H1 (cell line): Measurements from ENCODE around the gene QSOX1. TPM values are rescaled to one million over a fixed set of nuclear protein-coding genes. Genes with fewer than 3 reads are reported as not detected.

Experiments used
- CTCF ChIA-PET: fragments of 300-600 bp; sonication (Branson Sonifier 250); formaldehyde crosslinking; loops from one replicate; lab custom pipeline; 2021; ENCODE audit not compliant: partially characterized antibody; lab: Charles Lee
- POLR2A ChIA-PET: fragments of 300-600 bp; sonication (Branson Sonifier 250); formaldehyde crosslinking; loops from one replicate; lab custom pipeline; 2021; ENCODE audit warnings: inconsistent platforms; ENCODE audit not compliant: partially characterized antibody; lab: Charles Lee
- DNase-seq, 2 experiments: peaks; one replicate each; pipeline versions ENCODE4 v3.0.0 to v3.0.0-alpha.2; 2010 to 2022; ENCODE audit warnings: low spot score in 2 of 2, low read depth in 1 of 2, mixed read lengths in 1 of 2
- FAIRE-seq: peaks from 2 replicates; lab custom pipeline; 2011; peaks lifted over from hg19 to GRCh38; lab: Jason Lieb, UNC
- H2AFZ ChIP-seq: 2 replicates; pipeline ENCODE4 v1.8.1; 2012; ENCODE audit warnings: low read length, inconsistent platforms
- H2AK5ac ChIP-seq: 2 replicates; pipeline ENCODE4 v1.6.1; 2013; ENCODE audit warnings: low read depth, low read length
- H2BK120ac ChIP-seq: replicated peaks from 2 replicates; pipeline ENCODE3; 2013; ENCODE audit warnings: low read depth, low read length, inconsistent platforms
- H2BK12ac ChIP-seq: 2 replicates; pipeline ENCODE4 v1.6.1; 2013; ENCODE audit warnings: low read depth, low read length
- H2BK15ac ChIP-seq: 2 replicates; pipeline ENCODE4 v1.6.1; 2013; ENCODE audit warnings: low read length
- H2BK20ac ChIP-seq: 2 replicates; pipeline ENCODE4 v1.6.1; 2013; ENCODE audit warnings: low read length
- H2BK5ac ChIP-seq: 2 replicates; pipeline ENCODE4 v1.6.1; 2013; ENCODE audit warnings: low read depth, low read length
- H3K14ac ChIP-seq: 2 replicates; pipeline ENCODE4 v1.6.1; 2013; ENCODE audit warnings: inconsistent platforms; ENCODE audit not compliant: insufficient read length
- H3K18ac ChIP-seq: 2 replicates; pipeline ENCODE4 v1.6.1; 2013; ENCODE audit warnings: low read length; ENCODE audit errors: extremely low read depth
- H3K23ac ChIP-seq: 2 replicates; pipeline ENCODE4 v1.6.1; 2013; ENCODE audit warnings: inconsistent platforms; ENCODE audit not compliant: insufficient read length
- H3K23me2 ChIP-seq: 2 replicates; pipeline ENCODE4 v1.6.1; 2013; ENCODE audit warnings: low read depth, low read length
- H3K27ac ChIP-seq: 2 replicates; pipeline ENCODE4 v1.6.1; 2011; ENCODE audit warnings: low read depth, low read length, inconsistent platforms
- H3K27me3 ChIP-seq, 4 experiments: replicated peaks in 1 of 4; 1 replicate in 1 of 4; 2 replicates in 3 of 4; pipeline versions ENCODE4 v1.6.1 to v1.8.1; 2011 to 2013; ENCODE audit warnings: low read length in 3 of 4, mild to moderate bottlenecking in 3 of 4, inconsistent platforms in 2 of 4, mixed read lengths in 2 of 4, moderate library complexity in 1 of 4; ENCODE audit not compliant: control insufficient read depth in 3 of 4, insufficient read depth in 3 of 4; ENCODE audit errors: extremely low read depth in 1 of 4
- H3K36me3 ChIP-seq, 4 experiments: 2 replicates each; pipeline versions ENCODE4 v1.6.1 to v1.8.1; 2011 to 2013; ENCODE audit warnings: mild to moderate bottlenecking in 4 of 4, low read length in 3 of 4, moderate library complexity in 2 of 4, control low read depth in 1 of 4, inconsistent platforms in 1 of 4; ENCODE audit not compliant: insufficient read depth in 4 of 4, control insufficient read depth in 2 of 4
- H3K4ac ChIP-seq: replicated peaks from 2 replicates; pipeline ENCODE3; 2013; ENCODE audit warnings: low read length, low read depth, mixed read lengths, inconsistent platforms; ENCODE audit not compliant: insufficient read length
- H3K4me1 ChIP-seq, 4 experiments: replicated peaks in 1 of 4; 1 replicate in 1 of 4; 2 replicates in 3 of 4; pipeline versions ENCODE4 v1.6.1 to v1.8.1; 2011 to 2013; ENCODE audit warnings: low read length in 3 of 4, inconsistent platforms in 2 of 4, mixed read lengths in 1 of 4; ENCODE audit not compliant: insufficient read depth in 4 of 4, control insufficient read depth in 3 of 4
- H3K4me2 ChIP-seq, 2 experiments: 2 replicates each; pipeline versions ENCODE4 v1.6.1 to v1.8.1; 2011 to 2013; ENCODE audit warnings: low read depth in 2 of 2, low read length in 2 of 2, control low read depth in 1 of 2, inconsistent platforms in 1 of 2, mild to moderate bottlenecking in 1 of 2; ENCODE audit not compliant: insufficient read depth in 1 of 2
- H3K4me3 ChIP-seq, 4 experiments: fragments of 200-600, 300-600 bp in 1 of 4; sonication (generic), shearing (Covaris generic), sonication (Bioruptor Twin) in 1 of 4; 2 replicates each; pipeline versions ENCODE4 v1.5.1 to v1.8.1; 2011 to 2016; ENCODE audit warnings: low read length in 4 of 4, low read depth in 3 of 4, control low read depth in 2 of 4, inconsistent platforms in 2 of 4, mild to moderate bottlenecking in 2 of 4, mixed read lengths in 1 of 4, moderate library complexity in 1 of 4; ENCODE audit not compliant: insufficient read depth in 2 of 4; ENCODE audit errors: extremely low read depth in 1 of 4
- H3K56ac ChIP-seq: replicated peaks from 2 replicates; pipeline ENCODE3; 2013; ENCODE audit warnings: low read depth, mild to moderate bottlenecking, mixed read lengths, low read length, inconsistent platforms; ENCODE audit not compliant: insufficient read length
- H3K79me1 ChIP-seq: 2 replicates; pipeline ENCODE4 v1.6.1; 2013; ENCODE audit warnings: low read depth, low read length, control low read depth
- H3K79me2 ChIP-seq, 2 experiments: 2 replicates each; pipeline versions ENCODE4 v1.6.1 to v1.8.1; 2012 to 2013; ENCODE audit warnings: low read length in 2 of 2, mild to moderate bottlenecking in 2 of 2, inconsistent platforms in 1 of 2; ENCODE audit not compliant: insufficient read depth in 2 of 2, control insufficient read depth in 1 of 2
- H3K9ac ChIP-seq, 4 experiments: replicated peaks in 1 of 4; 1 replicate in 1 of 4; 2 replicates in 3 of 4; pipeline versions ENCODE4 v1.6.1 to v1.8.1; 2011 to 2013; ENCODE audit warnings: low read depth in 3 of 4, low read length in 3 of 4, control low read depth in 2 of 4, mild to moderate bottlenecking in 2 of 4, moderate library complexity in 2 of 4, inconsistent platforms in 1 of 4; ENCODE audit errors: extremely low read depth in 1 of 4
- H3K9me3 ChIP-seq, 2 experiments: 2 replicates each; pipeline versions ENCODE4 v1.6.1 to v1.8.1; 2012 to 2013; ENCODE audit warnings: mild to moderate bottlenecking in 2 of 2, moderate library complexity in 2 of 2, control low read depth in 1 of 2, inconsistent platforms in 1 of 2, low read depth in 1 of 2, low read length in 1 of 2, mixed read lengths in 1 of 2; ENCODE audit not compliant: insufficient read depth in 2 of 2
- H4K20me1 ChIP-seq, 2 experiments: replicated peaks in 1 of 2; 2 replicates each; pipeline versions ENCODE3 to v1.8.1; 2011 to 2013; ENCODE audit warnings: inconsistent platforms in 2 of 2, low read length in 2 of 2, mild to moderate bottlenecking in 1 of 2; ENCODE audit not compliant: insufficient read depth in 2 of 2, control insufficient read depth in 1 of 2
- H4K5ac ChIP-seq: 2 replicates; pipeline ENCODE4 v1.6.1; 2013; ENCODE audit warnings: low read length, low read depth, mixed read lengths, inconsistent platforms; ENCODE audit not compliant: insufficient read length
- H4K8ac ChIP-seq: 2 replicates; pipeline ENCODE4 v1.8.0; 2013; ENCODE audit warnings: mild to moderate bottlenecking, moderate library complexity, low read length, inconsistent platforms; ENCODE audit not compliant: insufficient read depth; ENCODE audit errors: extremely low read depth
- H4K91ac ChIP-seq: replicated peaks from 2 replicates; pipeline ENCODE3; 2013; ENCODE audit warnings: low read length, mixed read lengths, inconsistent platforms; ENCODE audit not compliant: insufficient read length
- BCL11A ChIP-seq, 2 experiments: IDR thresholded peaks; one replicate each; pipeline ENCODE4 v1.6.1; 2011; ENCODE audit warnings: low read depth in 2 of 2, low read length in 2 of 2, mild to moderate bottlenecking in 2 of 2
- HDAC2 ChIP-seq, 2 experiments: fragments of 300-600 bp in 1 of 2; sonication (generic) in 1 of 2; IDR thresholded peaks; 2 replicates each; pipeline ENCODE4 v1.6.1; 2011 to 2012; ENCODE audit warnings: low read depth in 2 of 2, low read length in 2 of 2, mild to moderate bottlenecking in 2 of 2, moderate library complexity in 2 of 2, borderline replicate concordance in 1 of 2, inconsistent platforms in 1 of 2
- KDM4A ChIP-seq: IDR thresholded peaks from one replicate; pipeline ENCODE4 v1.7.1; 2012; ENCODE audit warnings: low read depth, mild to moderate bottlenecking, moderate library complexity, low read length, inconsistent platforms; ENCODE audit not compliant: severe bottlenecking
- POLR2AphosphoS5 ChIP-seq: IDR thresholded peaks from 2 replicates; pipeline ENCODE4 v1.6.1; 2011; ENCODE audit warnings: low read depth, low read length
- WGBS, 2 experiments: shearing (Covaris generic) in 1 of 2; methylation state at CpG; one replicate each; pipeline versions ENCODE4 v1.1.6 to v1.1.7; 2013 to 2015; ENCODE audit warnings: low lambda C conversion rate in 2 of 2, mixed read lengths in 2 of 2, inconsistent platforms in 1 of 2, low coverage in 1 of 2, missing lambda C conversion rate in 1 of 2; ENCODE audit not compliant: insufficient replicate concordance in 2 of 2, insufficient coverage in 1 of 2, insufficient read length in 1 of 2; ENCODE audit errors: extremely low coverage in 1 of 2, missing lambda C conversion rate in 1 of 2; 5-methylcytosine and 5-hydroxymethylcytosine counted together
- polyA plus RNA-seq, 7 experiments: library from polyadenylated mRNA; depleted of rRNA in 3 of 7; stranded (reverse) in 5 of 7; unstranded in 2 of 7; fragments of >200 nt in 5 of 7; fragments of 200-250 nt in 2 of 7; gene quantifications; 1 replicate in 5 of 7; 2 replicates in 1 of 7; 4 replicates in 1 of 7; pipeline versions ENCODE4 v1.2.1 to v1.2.3, GENCODE V29; 2011 to 2013; ENCODE audit warnings: missing spikeins in 2 of 7, mixed read lengths in 2 of 7
- total RNA-seq: library from RNA; stranded (reverse); fragmentation: NEBNext Ultra II Directional; extraction: Animal tissue kit (Norgen Biotek cat#: 25700); gene quantifications from 2 replicates; pipeline ENCODE4 v1.2.1, GENCODE V29; 2021

QSOX1 gene
- total and polyA plus RNA-seq, 2 of the 8 experiments (the other 6 are each of a cell fraction or from before 2014, with no cell fraction given): 97.7 to 123 TPM

GRCh38 chr1:180192172-180192571 lies 37.5 kb downstream of the QSOX1 start:
- no peak overlapping the region for H4K8ac ChIP-seq
- no peak overlapping the region for H3K4me2 ChIP-seq
- H3K4me1 ChIP-seq: peaks cover 0 to 1% (median 0%) of the 10 kb centered on the region in 4 experiments; a peak in 1 of 7 replicates
- FAIRE-seq: no peak
- no peaks in the 10 kb centered on the region for H3K9me3 ChIP-seq
- no peak overlapping the region for H3K56ac ChIP-seq
- H3K36me3 ChIP-seq: peaks cover 9 to 20% (median 14%) of the 10 kb centered on the region in 4 experiments; a peak in 6 of 8 replicates
- no peak overlapping the region for H2BK120ac ChIP-seq
- no peak overlapping the region for H3K27ac ChIP-seq
- CTCF ChIA-PET: interaction anchor here (0.8 to 2.0 kb wide), 7 partner anchors 9 to 60 kb away, joined by 3 to 19 read pairs (median 4); no protein-coding TSS in a partner anchor
- no peak overlapping the region for H3K14ac ChIP-seq
- no peaks in the 10 kb centered on the region; the same call in 1 of the 2 replicates for H3K79me1 ChIP-seq
- H3K79me2 ChIP-seq: no peaks in the 10 kb centered on the region
- 90% methylated on average over 6 of the region's 7 CpGs; no CpG with 5 or more reads in 1 of the 2 experiments for WGBS, 2 experiments
- no peak for DNase-seq
- H3K4me3 ChIP-seq: no peak overlapping the region
- no peak overlapping the region for H2BK15ac ChIP-seq
- no peak overlapping the region for H2BK5ac ChIP-seq
- no peak overlapping the region for H3K23ac ChIP-seq
- no peak overlapping the region for H4K91ac ChIP-seq
- TF ChIP-seq KDM4A (no peak), BCL11A (IDR thresholded peaks at IDR 0.05; ENCODE audit: low read depth in 2 of 2, low read length in 2 of 2) (no peak), HDAC2 (IDR thresholded peaks at IDR 0.05; ENCODE audit: borderline replicate concordance in 1 of 2, low read depth in 2 of 2, low read length in 2 of 2) (no peak), POLR2AphosphoS5 (no peak)
- TF ChIP-seq, all 59 proteins: peak for 0
- Histone ChIP-seq H3K23me2 (no peaks in the 10 kb centered on the region), H2AFZ (no peak overlapping the region), H3K27me3 (no peaks in the 10 kb centered on the region), H2BK12ac (no peak overlapping the region), H3K4ac (no peak overlapping the region), H3K9ac (no peak overlapping the region), H4K5ac (no peak overlapping the region), H3K18ac (no peak overlapping the region), H4K20me1 (peaks cover 0 to 9% of the 10 kb centered on the region in 2 experiments), H2BK20ac (no peak overlapping the region), H2AK5ac (no peak overlapping the region)
- POLR2A ChIA-PET: interaction anchor here (1.2 kb wide), 1 partner anchor 9 kb away, joined by 4 read pairs; no protein-coding TSS in a partner anchor
